BLaER1 (cell line): ENCODE data around the gene CITED1.

Experiments
- H3K27ac ChIP-seq: shearing (Covaris generic); formaldehyde crosslinking; 2 replicates; pipeline ENCODE4 v1.8.1; 2022
- H3K27me3 ChIP-seq: shearing (Covaris generic); formaldehyde crosslinking; 2 replicates; pipeline ENCODE4 v1.8.1; 2022
- H3K36me3 ChIP-seq: shearing (Covaris generic); formaldehyde crosslinking; 2 replicates; pipeline ENCODE4 v1.8.1; 2022
- H3K4me1 ChIP-seq: shearing (Covaris generic); formaldehyde crosslinking; 2 replicates; pipeline ENCODE4 v1.8.1; 2022
- H3K4me2 ChIP-seq: shearing (Covaris generic); formaldehyde crosslinking; 2 replicates; pipeline ENCODE4 v1.8.1; 2022
- H3K4me3 ChIP-seq: shearing (Covaris generic); formaldehyde crosslinking; 2 replicates; pipeline ENCODE4 v1.8.1; 2022
- H3K9ac ChIP-seq: shearing (Covaris generic); formaldehyde crosslinking; 2 replicates; pipeline ENCODE4 v1.8.1; 2022
- H3K9me3 ChIP-seq: shearing (Covaris generic); formaldehyde crosslinking; 2 replicates; pipeline ENCODE4 v1.8.1; 2022
- H4K20me1 ChIP-seq: shearing (Covaris generic); formaldehyde crosslinking; 2 replicates; pipeline ENCODE4 v1.8.1; 2022
- Cebpa-rat ChIP-seq: shearing (Covaris generic); IDR thresholded peaks from 2 replicates; pipeline ENCODE4 v1.8.1; 2022

CITED1 gene

GRCh38 chrX:72273718-72274117 lies 32.0 kb downstream of the CITED1 start:
- Histone ChIP-seq H3K4me2 (peak overlapping the region; percentile 94), H3K36me3 (peaks cover 74% of the 10 kb centered on the region), H3K9ac (peak overlapping the region; percentile 100; the same call in 1 of the 2 replicates), H3K27ac (no peak overlapping the region), H3K9me3 (no peaks in the 10 kb centered on the region), H4K20me1 (peaks cover 74% of the 10 kb centered on the region), H3K4me3 (peak overlapping the region; percentile 97; the same call in 1 of the 2 replicates), H3K4me1 (peaks cover 44% of the 10 kb centered on the region), H3K27me3 (no peaks in the 10 kb centered on the region)
- no peak for TF ChIP-seq Cebpa-rat

- no peaks in the 10 kb centered on the region for H3K9me3 ChIP-seq
- H3K4me3 ChIP-seq, result no peak overlapping the region; the same call in 1 of the 2 replicates
- H3K27me3 ChIP-seq, result no peaks in the 10 kb centered on the region
- H3K9ac ChIP-seq, result 0 out of 2 replicates have a peak overlapping the region, but pooled peaks have one; percentile 32
- H3K36me3 ChIP-seq, result peaks cover 82% of the 10 kb centered on the region
- H3K27ac ChIP-seq, result no peak overlapping the region
- H3K4me1 ChIP-seq, result peaks cover 44% of the 10 kb centered on the region
- H3K4me2 ChIP-seq, result peak overlapping the region; percentile 94
- H4K20me1 ChIP-seq, result peaks cover 83% of the 10 kb centered on the region
- no peak for TF ChIP-seq Cebpa-rat
These were observed 32.8 kb downstream of the CITED1 start for GRCh38 chrX:72272868-72273267.

- peaks cover 44% of the 10 kb centered on the region for H3K4me1 ChIP-seq
- peaks cover 94% of the 10 kb centered on the region for H4K20me1 ChIP-seq
- H3K36me3 ChIP-seq, result peaks cover 93% of the 10 kb centered on the region
- TF ChIP-seq Cebpa-rat, result no peak
- H3K27me3 ChIP-seq, result no peaks in the 10 kb centered on the region
- H3K27ac ChIP-seq, result no peak overlapping the region
- no peaks in the 10 kb centered on the region for H3K9me3 ChIP-seq
- H3K4me3 ChIP-seq, result no peak overlapping the region
- no peak overlapping the region for H3K9ac ChIP-seq
- H3K4me2 ChIP-seq, result no peak overlapping the region
These were observed 33.9 kb downstream of the CITED1 start for GRCh38 chrX:72271812-72272211.

GRCh38 chrX:72271091-72271788 lies 34.5 kb downstream of the CITED1 start:
- Histone ChIP-seq H3K4me1 (peaks cover 44% of the 10 kb centered on the region), H3K27me3 (no peaks in the 10 kb centered on the region), H4K20me1 (peaks cover 99% of the 10 kb centered on the region), H3K4me2 (no peak overlapping the region), H3K36me3 (peaks cover 99% of the 10 kb centered on the region), H3K9me3 (no peaks in the 10 kb centered on the region), H3K4me3 (no peak overlapping the region), H3K27ac (no peak overlapping the region), H3K9ac (no peak overlapping the region)
- no peak for TF ChIP-seq Cebpa-rat

GRCh38 chrX:72270316-72270866 lies 35.3 kb downstream of the CITED1 start:
- no peak overlapping the region for H3K4me3 ChIP-seq
- H3K4me2 ChIP-seq, result no peak overlapping the region
- H3K36me3 ChIP-seq, result peaks cover 94% of the 10 kb centered on the region
- peaks cover 36% of the 10 kb centered on the region for H3K4me1 ChIP-seq
- no peak overlapping the region for H3K27ac ChIP-seq
- H4K20me1 ChIP-seq, result peaks cover 98% of the 10 kb centered on the region
- no peak overlapping the region for H3K9ac ChIP-seq
- H3K9me3 ChIP-seq, result no peaks in the 10 kb centered on the region
- no peaks in the 10 kb centered on the region for H3K27me3 ChIP-seq
- no peak for TF ChIP-seq Cebpa-rat

GRCh38 chrX:72269671-72270251 lies 36.0 kb downstream of the CITED1 start:
- no peaks in the 10 kb centered on the region for H3K27me3 ChIP-seq
- peaks cover 94% of the 10 kb centered on the region for H4K20me1 ChIP-seq
- H3K9me3 ChIP-seq, result no peaks in the 10 kb centered on the region
- no peak overlapping the region for H3K4me3 ChIP-seq
- no peak overlapping the region for H3K27ac ChIP-seq
- peaks cover 30% of the 10 kb centered on the region for H3K4me1 ChIP-seq
- TF ChIP-seq Cebpa-rat, result no peak
- H3K4me2 ChIP-seq, result no peak overlapping the region
- H3K36me3 ChIP-seq, result peaks cover 88% of the 10 kb centered on the region
- H3K9ac ChIP-seq, result no peak overlapping the region

- H3K36me3 ChIP-seq, result peaks cover 78% of the 10 kb centered on the region
- no peaks in the 10 kb centered on the region for H3K9me3 ChIP-seq
- no peak overlapping the region for H3K27ac ChIP-seq
These were observed 36.9 kb downstream of the CITED1 start for GRCh38 chrX:72268597-72269365.

GRCh38 chrX:72265263-72265662 lies 40.5 kb downstream of the CITED1 start:
- no peak for TF ChIP-seq Cebpa-rat
- Histone ChIP-seq H3K4me3 (no peak overlapping the region), H3K9ac (no peak overlapping the region), H3K4me1 (peaks cover 5% of the 10 kb centered on the region), H3K9me3 (no peaks in the 10 kb centered on the region), H3K27me3 (no peaks in the 10 kb centered on the region), H3K4me2 (no peak overlapping the region), H3K36me3 (peaks cover 43% of the 10 kb centered on the region), H4K20me1 (peaks cover 67% of the 10 kb centered on the region), H3K27ac (no peak overlapping the region)

More at GRCh38 chrX:72268597-72269365, 36.9 kb downstream of the CITED1 start:
- Histone ChIP-seq H3K4me1 (peaks cover 20% of the 10 kb centered on the region), H3K4me2 (no peak overlapping the region), H3K9ac (no peak overlapping the region), H4K20me1 (peaks cover 85% of the 10 kb centered on the region), H3K4me3 (no peak overlapping the region), H3K27me3 (no peaks in the 10 kb centered on the region)
- no peak for TF ChIP-seq Cebpa-rat

GRCh38 chrX:72262077-72262476 lies 43.6 kb downstream of the CITED1 start:
- peaks cover 35% of the 10 kb centered on the region for H4K20me1 ChIP-seq
- TF ChIP-seq Cebpa-rat, result no peak
- no peak overlapping the region for H3K9ac ChIP-seq
- H3K27ac ChIP-seq, result no peak overlapping the region
- H3K36me3 ChIP-seq, result peaks cover 11% of the 10 kb centered on the region
- H3K4me2 ChIP-seq, result peak overlapping the region; percentile 21
- H3K4me1 ChIP-seq, result peaks cover 5% of the 10 kb centered on the region
- H3K9me3 ChIP-seq, result no peaks in the 10 kb centered on the region
- no peak overlapping the region for H3K4me3 ChIP-seq
- no peaks in the 10 kb centered on the region for H3K27me3 ChIP-seq

- H3K9ac ChIP-seq, result no peak overlapping the region
- no peak for TF ChIP-seq Cebpa-rat
- no peak overlapping the region for H3K4me2 ChIP-seq
- H3K36me3 ChIP-seq, result no peaks in the 10 kb centered on the region
- peaks cover 5% of the 10 kb centered on the region for H3K4me1 ChIP-seq
- H3K9me3 ChIP-seq, result no peaks in the 10 kb centered on the region
- H3K27ac ChIP-seq, result no peak overlapping the region
- peaks cover 21% of the 10 kb centered on the region for H4K20me1 ChIP-seq
- no peaks in the 10 kb centered on the region for H3K27me3 ChIP-seq
- H3K4me3 ChIP-seq, result no peak overlapping the region
These were observed 45.3 kb downstream of the CITED1 start for GRCh38 chrX:72260448-72260847.
